ENCODE measurements around the gene ACTR10. TPM values are rescaled to one million over a fixed set of nuclear protein-coding genes. Genes with fewer than 3 reads are reported as not detected.

The ACTR10 gene
- total RNA-seq, 2 donors from 2014 or later, result 71.4 to 77.6 TPM

DNA sequence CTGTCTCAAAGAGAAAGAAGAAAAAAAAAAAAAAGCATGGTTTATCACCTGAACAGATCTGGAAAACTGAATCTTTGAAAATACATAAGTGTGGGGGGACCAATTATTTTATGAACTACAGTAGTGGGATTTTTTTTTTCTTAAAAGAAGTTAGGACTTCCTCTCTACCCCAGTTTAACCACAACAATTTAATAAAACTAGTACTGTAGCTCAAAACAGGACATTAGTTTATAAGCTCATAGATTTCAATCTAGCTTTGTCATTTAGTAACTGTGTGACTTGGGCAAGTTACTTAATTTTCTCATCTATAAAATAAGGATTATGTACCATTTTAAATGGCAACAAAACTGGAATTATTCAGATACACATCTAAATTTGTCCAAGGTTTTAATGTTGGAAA is 74.9 kb downstream of the ACTR10 start:
- no peak for DNase-seq (ENCODE audit: low spot score)
- intact Hi-C loops (cut with DNase I), result no loop called here

DNA sequence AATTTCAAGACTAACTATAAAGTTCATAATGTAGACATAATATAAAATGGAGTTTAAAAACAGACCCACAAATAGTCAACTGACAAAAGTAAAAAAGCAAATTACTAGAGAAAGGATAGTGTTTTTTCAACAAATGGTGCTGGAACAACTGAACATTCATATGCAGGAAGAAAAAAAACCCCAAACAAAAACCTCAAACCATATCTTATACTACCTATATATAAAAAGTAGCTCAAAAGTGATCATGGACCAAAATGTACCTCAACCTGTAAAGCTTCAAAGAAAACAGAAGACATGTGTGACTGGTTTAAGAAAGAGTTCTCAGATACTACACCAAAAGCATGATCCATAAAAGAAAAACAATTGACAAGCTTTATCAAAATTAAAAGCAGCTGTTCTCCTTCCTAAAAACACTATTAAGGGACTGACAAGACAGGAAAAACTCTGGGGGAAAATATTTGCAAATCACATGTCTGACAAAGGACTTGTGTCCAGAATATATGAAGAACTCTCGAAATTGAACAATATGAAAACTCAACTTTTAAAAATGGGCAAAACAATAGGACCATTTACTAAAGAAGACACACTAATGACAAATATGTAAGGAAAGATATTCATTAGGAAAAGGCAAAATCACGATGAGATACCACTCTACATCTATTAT is 75.7 kb downstream of the ACTR10 start:
- no peak for DNase-seq (ENCODE audit: low spot score)
- intact Hi-C loops (cut with DNase I), result no loop called here

DNA sequence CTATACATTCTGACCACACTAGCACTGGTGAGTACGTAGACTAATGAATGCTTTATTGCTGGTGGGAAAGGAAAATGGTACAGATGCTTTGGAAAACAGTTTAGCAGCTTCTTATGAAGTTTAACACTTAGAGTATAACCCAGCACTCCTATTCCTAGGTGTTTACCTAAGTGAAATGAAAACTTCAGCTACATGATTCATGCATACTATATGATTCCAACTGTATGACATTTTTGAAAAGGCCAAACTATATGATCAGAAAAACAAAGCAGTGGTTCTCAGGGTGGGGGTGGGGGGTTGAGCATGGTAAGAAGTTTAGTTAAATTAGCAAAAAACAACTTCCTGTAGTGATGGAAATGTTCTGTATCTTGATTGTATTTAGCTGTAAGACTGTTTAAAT is 76.3 kb downstream of the ACTR10 start:
- no peak for DNase-seq (ENCODE audit: low spot score)
- intact Hi-C loops (cut with DNase I), result no loop called here

DNA sequence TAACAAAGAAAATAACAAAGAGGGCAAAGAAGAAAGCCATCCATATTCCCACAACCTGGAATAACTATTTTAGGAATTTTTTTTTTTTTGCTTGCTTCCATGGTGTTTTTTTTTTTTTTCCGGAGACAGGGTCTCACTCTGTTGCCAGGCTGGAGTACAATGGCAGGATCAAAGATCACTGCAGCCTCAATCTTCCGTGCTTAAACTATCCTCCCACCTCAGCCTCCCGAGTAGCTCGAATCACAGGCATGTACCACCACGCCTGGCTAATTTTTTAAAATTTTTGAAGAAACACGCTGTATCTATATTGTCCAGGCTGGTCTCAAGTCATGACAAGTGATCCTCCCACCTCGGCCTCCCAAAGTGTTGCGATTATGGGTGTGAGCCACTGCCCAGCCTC is 78.2 kb downstream of the ACTR10 start:
- intact Hi-C loops (cut with DNase I), result no loop called here
- DNase-seq (ENCODE audit: low spot score), result no peak

DNA sequence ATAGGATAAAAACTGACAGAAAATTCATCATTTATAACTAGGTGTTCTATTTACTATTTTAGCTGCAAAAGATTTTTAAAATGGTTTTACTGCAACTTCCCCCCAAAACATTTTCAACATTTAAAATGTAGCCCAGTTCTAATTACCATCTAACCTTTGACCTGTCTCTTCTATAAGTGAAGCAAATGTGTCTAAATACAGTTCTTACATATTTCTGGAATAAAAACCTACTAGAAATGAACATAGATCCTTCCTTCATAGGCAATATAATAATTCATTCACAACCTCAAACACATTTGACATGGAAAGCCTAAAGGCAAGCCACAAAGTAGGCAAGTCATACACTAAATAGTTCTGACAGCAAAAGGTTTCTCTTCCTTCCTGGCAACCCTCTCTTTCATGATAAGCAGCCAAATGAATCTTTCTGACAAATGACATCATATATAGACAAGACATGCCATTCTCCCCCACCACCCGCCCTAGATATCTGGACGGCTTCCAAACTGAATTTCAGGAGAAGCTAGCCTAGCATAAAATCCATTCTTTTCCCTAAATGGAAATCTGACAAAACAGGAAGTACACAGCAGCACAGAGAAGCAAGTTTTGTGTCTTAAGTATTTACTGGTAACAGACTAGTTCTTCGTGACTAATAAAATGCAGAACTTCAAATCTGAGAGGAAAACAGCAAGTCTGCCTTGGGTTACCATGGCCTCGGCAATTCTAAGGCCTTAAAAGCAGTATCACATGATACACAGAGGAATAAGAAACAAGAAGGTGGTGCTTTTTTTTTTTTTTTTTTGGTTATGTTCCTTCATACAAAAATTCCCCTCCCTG is 81.2 kb downstream of the ACTR10 start:
- intact Hi-C loops (cut with DNase I), result no loop called here
- DNase-seq (ENCODE audit: low spot score), result no peak

DNA sequence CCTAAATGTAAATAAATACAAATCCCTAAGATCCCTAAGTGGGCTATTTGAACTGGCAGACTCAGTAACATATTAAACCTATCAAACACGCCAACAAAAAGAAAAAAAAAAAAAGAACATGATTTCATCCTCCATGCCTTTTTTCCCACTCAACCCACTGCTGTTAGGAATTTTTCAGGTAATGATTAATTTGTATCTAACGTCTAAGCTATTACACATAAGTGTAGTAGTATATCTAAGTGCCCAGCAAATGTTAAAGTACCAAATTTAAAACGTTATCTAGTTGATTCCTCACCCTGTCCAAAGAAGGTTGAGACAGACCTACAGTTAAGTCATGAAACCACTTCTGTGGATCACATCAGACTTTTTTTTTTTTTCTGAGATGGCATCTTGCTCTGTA is 82.0 kb downstream of the ACTR10 start:
- intact Hi-C loops (cut with DNase I), result no loop called here

DNA sequence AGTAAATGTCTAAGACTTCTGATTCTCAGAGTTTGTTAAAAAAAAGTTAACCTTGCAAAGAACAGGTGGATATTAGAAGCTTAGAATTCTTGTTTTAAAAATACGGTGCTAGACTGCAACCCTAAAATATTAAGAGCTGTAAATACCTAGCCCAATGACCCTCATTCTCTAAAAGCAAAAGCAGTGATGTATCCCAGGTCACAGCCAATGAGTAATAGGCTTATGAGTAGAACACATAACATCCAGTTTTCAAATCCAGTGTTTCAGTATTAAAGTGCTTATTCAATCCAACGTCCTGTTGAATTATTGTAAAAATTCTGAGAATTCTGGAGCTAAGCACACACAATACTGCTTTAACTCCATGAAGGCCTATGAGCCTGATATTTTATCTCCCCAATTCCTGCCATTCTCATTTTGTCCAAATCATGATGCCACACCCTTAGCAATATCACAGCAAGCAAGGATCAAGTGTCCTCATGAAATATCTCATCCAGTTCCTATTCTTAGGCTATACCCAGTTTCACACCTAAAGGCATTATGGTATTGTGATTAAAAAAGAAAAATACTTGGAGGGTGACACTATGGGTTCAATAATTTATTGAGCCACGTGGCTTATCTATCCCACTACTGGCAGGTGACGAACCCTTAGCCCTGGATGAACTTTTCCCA is 83.1 kb downstream of the ACTR10 start:
- intact Hi-C loops (cut with DNase I), result no loop called here
- no peak for DNase-seq (ENCODE audit: low spot score)

More for the DNA sequence above, 82.0 kb downstream of the ACTR10 start:
- DNase-seq (ENCODE audit: low spot score), result no peak

DNA sequence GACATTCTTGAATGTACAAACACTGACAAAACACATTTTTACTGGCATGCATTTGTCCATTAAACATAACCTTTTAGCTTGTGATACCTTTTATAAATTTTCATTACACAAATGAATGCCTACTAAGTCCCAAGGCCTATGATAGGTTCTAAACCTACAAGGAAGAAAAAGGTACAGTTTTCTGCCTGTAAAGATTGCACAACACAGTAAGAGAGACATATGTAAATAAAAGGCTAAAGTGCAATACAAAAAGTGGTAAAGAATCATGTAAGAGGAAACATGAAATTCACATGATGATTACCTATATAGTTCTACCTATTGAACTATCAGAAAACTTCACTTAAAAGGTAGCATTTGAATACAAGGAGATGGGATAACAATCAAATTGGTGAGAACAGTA is 83.8 kb downstream of the ACTR10 start:
- intact Hi-C loops (cut with DNase I), result no loop called here
- no peak for DNase-seq (ENCODE audit: low spot score)

DNA sequence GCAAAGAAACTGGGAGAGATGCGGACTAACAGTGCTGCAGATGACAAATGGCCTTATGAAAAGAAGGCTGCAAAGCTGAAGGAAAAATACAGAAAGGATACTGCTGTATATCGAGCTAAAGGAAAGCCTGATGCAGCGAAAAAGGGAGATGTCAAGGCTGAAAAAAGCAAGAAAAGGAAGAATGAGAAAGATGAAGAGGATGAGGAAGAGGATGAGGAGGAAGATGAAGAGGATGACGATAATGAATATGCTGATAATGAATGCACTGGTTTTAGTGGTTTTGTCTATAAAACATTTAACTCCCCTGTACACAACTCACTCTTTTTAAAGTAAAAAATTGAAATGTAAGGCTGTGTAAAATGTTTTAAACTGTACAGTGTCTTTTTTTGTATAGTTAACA is 85.2 kb downstream of the ACTR10 start:
- intact Hi-C loops (cut with DNase I), result no loop called here
- no peak for DNase-seq (ENCODE audit: low spot score)

Other genes with a start within 250 kb of the ACTR10 start
- gene ARMH4, start 47.9 kb upstream of the ACTR10 start, total RNA-seq, result 1 to 10 TPM; 8.5 to 9.2 TPM
- gene PSMA3, start 44.7 kb downstream of the ACTR10 start, total RNA-seq, result 100 to 1,000 TPM; 147 to 170 TPM
- gene ARID4A, start 98.4 kb downstream of the ACTR10 start, total RNA-seq, result 10 to 100 TPM; 26.3 to 27.1 TPM
- not detected for gene TOMM20L, start 195.8 kb downstream of the ACTR10 start, total RNA-seq
- gene TIMM9, start 227.4 kb downstream of the ACTR10 start, total RNA-seq, result 10 to 100 TPM; 28.4 to 30.7 TPM
- gene KIAA0586, start 227.6 kb downstream of the ACTR10 start, total RNA-seq, result 10 to 100 TPM; 14.7 to 15.5 TPM

All from posterior vena cava (tissue), 2 donors.